GM21360 (cell line): ENCODE measurements around the gene GAS2L2.
"Not testable (repeated sequence)": the region's sequence is repeated elsewhere in the genome, so short reads cannot be mapped to it uniquely, and the experiment has no call there.

Experiments
- ATAC-seq: cut with Tn5 transposase; IDR thresholded peaks from one replicate; pipeline ENCODE4 v1.9.1; 2021; ENCODE audit warnings: mild to moderate bottlenecking, moderate library complexity; ENCODE audit not compliant: unreplicated experiment

Gene GAS2L2

GRCh38 chr17:35703308-35703707 lies 49.7 kb downstream of the GAS2L2 start:
- ATAC-seq, result not testable (repeated sequence)

- no peak for ATAC-seq
These were observed 51.5 kb downstream of the GAS2L2 start for GRCh38 chr17:35701491-35701890.

GRCh38 chr17:35700150-35700549 lies 52.9 kb downstream of the GAS2L2 start:
- ATAC-seq, result no peak

DNA sequence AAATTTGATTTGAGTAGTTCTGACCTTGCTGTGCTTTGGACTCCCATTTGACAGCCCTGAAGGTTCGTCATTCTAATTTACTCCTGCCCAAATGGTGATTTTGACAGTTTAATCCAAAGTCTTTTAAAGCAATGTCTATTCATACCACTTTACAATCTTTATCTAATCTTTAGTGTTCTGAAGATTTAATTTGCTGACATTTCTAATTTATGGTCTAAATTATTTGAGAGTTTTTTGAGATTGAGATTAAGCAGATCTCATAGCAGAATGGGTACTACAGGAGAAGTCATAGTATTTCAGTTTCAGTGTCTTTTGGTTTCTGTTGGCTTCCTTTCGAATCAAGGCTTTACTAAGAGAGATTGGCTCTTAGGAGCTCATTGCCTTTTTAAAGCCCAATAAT lies 54.2 kb downstream of the GAS2L2 start:
- no peak for ATAC-seq

GRCh38 chr17:35695613-35696012 lies 57.4 kb downstream of the GAS2L2 start:
- no peak for ATAC-seq

GRCh38 chr17:35694906-35695305 lies 58.1 kb downstream of the GAS2L2 start:
- no peak for ATAC-seq
